ENCODE results near the gene LCN2.

LCN2 gene

GRCh38 chr9:128163523-128164306 lies 14.5 kb downstream of the LCN2 start:
- TF ChIP-seq, protein P1, sequence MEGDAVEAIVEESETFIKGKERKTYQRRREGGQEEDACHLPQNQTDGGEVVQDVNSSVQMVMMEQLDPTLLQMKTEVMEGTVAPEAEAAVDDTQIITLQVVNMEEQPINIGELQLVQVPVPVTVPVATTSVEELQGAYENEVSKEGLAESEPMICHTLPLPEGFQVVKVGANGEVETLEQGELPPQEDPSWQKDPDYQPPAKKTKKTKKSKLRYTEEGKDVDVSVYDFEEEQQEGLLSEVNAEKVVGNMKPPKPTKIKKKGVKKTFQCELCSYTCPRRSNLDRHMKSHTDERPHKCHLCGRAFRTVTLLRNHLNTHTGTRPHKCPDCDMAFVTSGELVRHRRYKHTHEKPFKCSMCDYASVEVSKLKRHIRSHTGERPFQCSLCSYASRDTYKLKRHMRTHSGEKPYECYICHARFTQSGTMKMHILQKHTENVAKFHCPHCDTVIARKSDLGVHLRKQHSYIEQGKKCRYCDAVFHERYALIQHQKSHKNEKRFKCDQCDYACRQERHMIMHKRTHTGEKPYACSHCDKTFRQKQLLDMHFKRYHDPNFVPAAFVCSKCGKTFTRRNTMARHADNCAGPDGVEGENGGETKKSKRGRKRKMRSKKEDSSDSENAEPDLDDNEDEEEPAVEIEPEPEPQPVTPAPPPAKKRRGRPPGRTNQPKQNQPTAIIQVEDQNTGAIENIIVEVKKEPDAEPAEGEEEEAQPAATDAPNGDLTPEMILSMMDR (conservative IDR thresholded peaks at IDR 0.05), result no peak
- no peak overlapping the region for H3K27ac ChIP-seq

GRCh38 chr9:128164307-128164885 lies 15.1 kb downstream of the LCN2 start:
- H3K27ac ChIP-seq, result no peak overlapping the region
- TF ChIP-seq, protein P1 (conservative IDR thresholded peaks at IDR 0.05), result no peak

DNA sequence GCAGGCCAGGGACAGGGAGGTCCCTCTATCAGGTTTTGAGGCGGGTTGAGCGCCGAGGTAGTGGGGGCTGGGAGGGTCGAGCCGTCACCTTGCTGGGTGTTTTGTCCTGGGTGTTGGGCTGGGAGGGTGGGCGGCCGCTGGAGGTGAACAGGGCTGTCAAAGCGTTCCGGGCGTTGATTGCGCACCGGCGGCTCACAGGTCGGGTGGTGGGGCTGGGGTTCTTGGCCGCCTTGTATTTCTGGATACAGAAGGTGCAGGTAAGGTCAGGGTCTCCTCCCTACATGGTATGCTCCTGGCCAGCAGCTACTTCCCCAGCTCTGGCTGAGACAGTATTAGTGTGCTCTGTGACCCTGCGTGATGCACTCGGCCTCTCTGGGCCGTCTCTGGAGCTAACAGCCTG lies 16.9 kb downstream of the LCN2 start:
- TF ChIP-seq, protein P1 (conservative IDR thresholded peaks at IDR 0.05), result no peak
- H3K27ac ChIP-seq, result no peak overlapping the region

GRCh38 chr9:128167209-128167608 lies 18.0 kb downstream of the LCN2 start:
- TF ChIP-seq, protein P1 (conservative IDR thresholded peaks at IDR 0.05), result no peak
- no peak overlapping the region for H3K27ac ChIP-seq

- no peak overlapping the region for H3K27ac ChIP-seq
Observed at GRCh38 chr9:128168731-128169308, 19.6 kb downstream of the LCN2 start.

DNA sequence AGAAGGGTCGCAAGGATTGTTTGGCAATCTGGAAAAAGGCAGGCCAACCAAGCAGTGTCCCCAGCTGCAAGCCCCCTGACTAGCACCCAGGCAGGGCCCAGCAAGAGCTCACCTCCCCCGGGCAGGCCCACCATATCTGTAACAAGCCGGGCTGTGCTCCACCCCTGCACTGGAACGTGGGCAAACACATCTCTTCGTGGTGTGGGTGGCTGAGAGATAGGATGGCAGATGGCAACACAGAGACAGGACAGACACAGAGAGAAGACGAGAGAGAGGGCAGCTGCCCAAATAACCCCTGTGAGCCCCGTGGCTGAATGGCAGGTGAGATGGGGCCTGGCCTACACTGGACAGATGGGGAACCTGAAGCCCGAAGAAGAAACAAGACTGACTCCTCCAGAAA lies 20.2 kb downstream of the LCN2 start:
- TF ChIP-seq, protein P1 (conservative IDR thresholded peaks at IDR 0.05), result no peak
- H3K27ac ChIP-seq, result no peak overlapping the region

More at GRCh38 chr9:128168731-128169308, 19.6 kb downstream of the LCN2 start:
- TF ChIP-seq, protein P1 (conservative IDR thresholded peaks at IDR 0.05), result no peak

GRCh38 chr9:128169925-128170324 lies 20.7 kb downstream of the LCN2 start:
- no peak overlapping the region for H3K27ac ChIP-seq
- TF ChIP-seq, protein P1 (conservative IDR thresholded peaks at IDR 0.05), result no peak
